Loucy (cell line): Measurements from ENCODE around the gene COQ2.

Source experiments
- H2AFZ ChIP-seq: fragments of 200-600 bp; sonication (generic); 2 replicates; pipeline ENCODE4 v1.6.0; 2016; ENCODE audit warnings: antibody characterized with exemption, mild to moderate bottlenecking, low read length, moderate library complexity
- H3F3A ChIP-seq: fragments of 200-600 bp; 2 replicates; pipeline ENCODE4 v1.6.0; 2016; ENCODE audit warnings: antibody characterized with exemption, low read depth, mild to moderate bottlenecking
- H3K27me3 ChIP-seq: fragments of 200-600 bp; sonication (generic); 2 replicates; pipeline ENCODE4 v1.6.1; 2014; ENCODE audit warnings: low read length, mild to moderate bottlenecking; ENCODE audit not compliant: insufficient read depth, poor library complexity, severe bottlenecking
- H3K36me3 ChIP-seq: fragments of 200-600 bp; sonication (generic); 2 replicates; pipeline ENCODE4 v1.6.1; 2016; ENCODE audit warnings: low read length; ENCODE audit not compliant: insufficient read depth
- H3K4me1 ChIP-seq: fragments of 200-600 bp; sonication (generic); 2 replicates; pipeline ENCODE4 v1.5.1; 2014; ENCODE audit warnings: low read length, mild to moderate bottlenecking; ENCODE audit not compliant: insufficient read depth, poor library complexity, severe bottlenecking
- H3K4me2 ChIP-seq: fragments of 200-600 bp; sonication (generic); 2 replicates; pipeline ENCODE4 v1.6.0; 2014; ENCODE audit warnings: antibody characterized with exemption, low read length, low read depth, mild to moderate bottlenecking; ENCODE audit not compliant: poor library complexity, severe bottlenecking
- H3K4me3 ChIP-seq: fragments of 200-600 bp; sonication (generic); 2 replicates; pipeline ENCODE4 v1.5.1; 2014; ENCODE audit warnings: low read length, mild to moderate bottlenecking, mixed read lengths; ENCODE audit not compliant: poor library complexity, severe bottlenecking
- H3K79me2 ChIP-seq: fragments of 200-600 bp; sonication (generic); 2 replicates; pipeline ENCODE4 v1.6.1; 2014; ENCODE audit warnings: low read length; ENCODE audit not compliant: insufficient read depth
- H3K9ac ChIP-seq: fragments of 200-600 bp; sonication (generic); 2 replicates; pipeline ENCODE4 v1.6.0; 2014; ENCODE audit warnings: mild to moderate bottlenecking, low read depth, low read length, moderate library complexity; ENCODE audit not compliant: poor library complexity, severe bottlenecking
- H3K9me2 ChIP-seq: fragments of 200-600 bp; sonication (generic); replicated peaks from 2 replicates; pipeline ENCODE4 v1.6.1; 2016; ENCODE audit warnings: low read depth, low read length, mixed read lengths
- H3K9me3 ChIP-seq: fragments of 200-600 bp; sonication (generic); 2 replicates; pipeline ENCODE4 v1.6.1; 2014; ENCODE audit warnings: mild to moderate bottlenecking, antibody characterized with exemption, low read length, low read depth; ENCODE audit not compliant: insufficient read depth
- H4K20me1 ChIP-seq: fragments of 200-600 bp; sonication (generic); 2 replicates; pipeline ENCODE4 v1.6.0; 2014; ENCODE audit warnings: antibody characterized with exemption, low read length, mild to moderate bottlenecking; ENCODE audit not compliant: insufficient read depth, poor library complexity, severe bottlenecking
- EZH2phosphoT487 ChIP-seq: fragments of 200-600 bp; IDR thresholded peaks from 2 replicates; pipeline ENCODE4 v1.6.1; 2018; ENCODE audit warnings: antibody characterized with exemption, mild to moderate bottlenecking, moderate library complexity, borderline replicate concordance
- TF ChIP-seq, protein P1 (sequence below): fragments of 200-600 bp; sonication (generic); conservative IDR thresholded peaks from 2 replicates; pipeline ENCODE4 v1.5.1; 2014; ENCODE audit warnings: mild to moderate bottlenecking, antibody characterized with exemption, low read length

COQ2 gene

DNA sequence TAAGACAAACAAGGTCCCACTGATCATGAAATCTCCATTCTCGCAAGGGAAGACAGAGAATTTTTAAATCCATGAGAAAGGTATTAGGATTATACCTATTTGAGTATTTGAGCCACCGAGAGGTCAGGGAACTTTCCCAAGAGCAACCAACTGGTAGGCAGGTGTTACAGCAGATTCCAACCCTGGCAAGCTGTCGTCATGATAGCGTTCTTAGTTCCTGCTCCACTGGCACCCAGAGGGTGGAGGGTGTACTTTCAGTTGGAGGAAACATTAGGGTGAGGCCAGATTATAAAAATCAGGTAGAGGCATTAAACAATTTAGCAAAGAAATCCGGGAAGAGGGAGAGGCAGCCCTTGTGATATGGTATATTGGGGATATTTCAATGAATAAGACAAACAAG is 23.3 kb downstream of the COQ2 start:
- no peak overlapping the region for H2AFZ ChIP-seq
- no peak overlapping the region for H3K9ac ChIP-seq
- no peaks in the 10 kb centered on the region for H3K4me1 ChIP-seq
- no peaks in the 10 kb centered on the region for H3K79me2 ChIP-seq
- no peaks in the 10 kb centered on the region for H3K9me3 ChIP-seq
- no peaks in the 10 kb centered on the region; the same call in 1 of the 2 replicates for H3K36me3 ChIP-seq
- H3K4me2 ChIP-seq = no peak overlapping the region
- no peaks in the 10 kb centered on the region for H3K9me2 ChIP-seq
- no peaks in the 10 kb centered on the region for H4K20me1 ChIP-seq
- no peaks in the 10 kb centered on the region for H3F3A ChIP-seq
- TF ChIP-seq, protein P1, sequence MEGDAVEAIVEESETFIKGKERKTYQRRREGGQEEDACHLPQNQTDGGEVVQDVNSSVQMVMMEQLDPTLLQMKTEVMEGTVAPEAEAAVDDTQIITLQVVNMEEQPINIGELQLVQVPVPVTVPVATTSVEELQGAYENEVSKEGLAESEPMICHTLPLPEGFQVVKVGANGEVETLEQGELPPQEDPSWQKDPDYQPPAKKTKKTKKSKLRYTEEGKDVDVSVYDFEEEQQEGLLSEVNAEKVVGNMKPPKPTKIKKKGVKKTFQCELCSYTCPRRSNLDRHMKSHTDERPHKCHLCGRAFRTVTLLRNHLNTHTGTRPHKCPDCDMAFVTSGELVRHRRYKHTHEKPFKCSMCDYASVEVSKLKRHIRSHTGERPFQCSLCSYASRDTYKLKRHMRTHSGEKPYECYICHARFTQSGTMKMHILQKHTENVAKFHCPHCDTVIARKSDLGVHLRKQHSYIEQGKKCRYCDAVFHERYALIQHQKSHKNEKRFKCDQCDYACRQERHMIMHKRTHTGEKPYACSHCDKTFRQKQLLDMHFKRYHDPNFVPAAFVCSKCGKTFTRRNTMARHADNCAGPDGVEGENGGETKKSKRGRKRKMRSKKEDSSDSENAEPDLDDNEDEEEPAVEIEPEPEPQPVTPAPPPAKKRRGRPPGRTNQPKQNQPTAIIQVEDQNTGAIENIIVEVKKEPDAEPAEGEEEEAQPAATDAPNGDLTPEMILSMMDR = no peak
- TF ChIP-seq EZH2phosphoT487 = no peak
- H3K27me3 ChIP-seq = no peaks in the 10 kb centered on the region
- no peak overlapping the region for H3K4me3 ChIP-seq

DNA sequence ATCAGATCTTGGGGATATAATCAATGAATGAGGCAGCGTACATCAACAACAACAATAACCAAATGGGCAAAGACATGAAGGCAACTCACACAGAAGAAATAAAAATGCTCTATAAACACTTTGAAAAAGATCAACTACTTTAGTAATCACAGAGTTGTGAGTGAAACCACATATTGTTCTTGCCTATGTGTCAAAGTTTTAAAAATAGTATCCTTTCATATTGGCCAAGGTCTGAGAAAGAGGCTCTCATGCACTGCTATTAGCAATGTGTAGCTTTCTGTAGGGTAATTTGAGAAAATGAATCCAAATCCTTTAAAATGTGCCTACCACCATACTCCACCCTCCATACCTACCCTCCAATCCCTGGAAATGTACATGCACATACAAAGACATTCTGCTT is 25.0 kb downstream of the COQ2 start:
- Histone ChIP-seq H3K9ac (no peak overlapping the region), H3K27me3 (no peaks in the 10 kb centered on the region), H3K4me1 (no peaks in the 10 kb centered on the region), H3K9me2 (no peaks in the 10 kb centered on the region), H3K4me3 (no peak overlapping the region), H3K79me2 (no peaks in the 10 kb centered on the region), H2AFZ (no peak overlapping the region), H4K20me1 (no peaks in the 10 kb centered on the region), H3K9me3 (no peaks in the 10 kb centered on the region), H3K36me3 (no peaks in the 10 kb centered on the region; the same call in 1 of the 2 replicates), H3K4me2 (no peak overlapping the region), H3F3A (no peaks in the 10 kb centered on the region)
- no peak for TF ChIP-seq EZH2phosphoT487
- TF ChIP-seq, protein P1 = no peak

DNA sequence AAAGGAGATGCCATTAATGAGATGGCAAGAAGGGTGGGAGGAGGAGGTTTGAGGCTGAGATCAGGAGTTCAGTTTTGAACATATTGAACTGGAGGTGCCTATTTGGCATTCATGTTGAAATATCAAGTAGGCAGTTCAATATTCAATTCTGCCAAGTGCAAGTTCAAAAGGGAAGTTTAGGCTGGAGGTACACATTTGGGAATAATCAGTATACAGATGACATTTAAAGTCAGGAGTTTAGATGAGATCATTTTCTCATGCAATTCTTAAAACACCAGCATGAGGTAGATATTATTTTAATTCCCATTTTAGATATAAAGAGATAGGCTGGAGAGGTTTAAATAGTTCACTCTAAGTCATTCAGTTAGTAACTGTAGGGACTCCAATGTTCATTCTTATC is 26.1 kb downstream of the COQ2 start:
- H3K4me1 ChIP-seq = no peaks in the 10 kb centered on the region

More for the DNA sequence above, 26.1 kb downstream of the COQ2 start:
- no peaks in the 10 kb centered on the region for H4K20me1 ChIP-seq
- no peaks in the 10 kb centered on the region for H3K79me2 ChIP-seq
- no peak overlapping the region for H3K4me2 ChIP-seq
- H3K4me3 ChIP-seq = no peak overlapping the region
- TF ChIP-seq, protein P1 = no peak
- no peak for TF ChIP-seq EZH2phosphoT487
- no peak overlapping the region for H2AFZ ChIP-seq
- H3K9me2 ChIP-seq = no peaks in the 10 kb centered on the region
- no peaks in the 10 kb centered on the region; the same call in 1 of the 2 replicates for H3K36me3 ChIP-seq
- no peak overlapping the region for H3K9ac ChIP-seq
- no peaks in the 10 kb centered on the region for H3K9me3 ChIP-seq
- H3F3A ChIP-seq = no peaks in the 10 kb centered on the region
- no peaks in the 10 kb centered on the region for H3K27me3 ChIP-seq
